Osteoblast (primary cell): ENCODE data around the gene MEF2B. TPM values are rescaled to one million over a fixed set of nuclear protein-coding genes. Genes with fewer than 3 reads are reported as not detected.
A peak's percentile ranks its signal among the peaks of the same experiment; 100 is the strongest.
"Not testable (repeated sequence)": the region's sequence is repeated elsewhere in the genome, so short reads cannot be mapped to it uniquely, and the experiment has no call there.

ENCODE experiments used
- DNase-seq: peaks from one replicate; pipeline ENCODE4 v3.0.0; 2011; ENCODE audit warnings: low spot score, mixed read lengths; ENCODE audit not compliant: insufficient read length; ENCODE audit errors: missing footprints
- H2AFZ ChIP-seq: 2 replicates; pipeline ENCODE4 v1.6.0; 2011; ENCODE audit warnings: mild to moderate bottlenecking, low read length
- H3K27ac ChIP-seq: 2 replicates; pipeline ENCODE4 v1.5.1; 2011; ENCODE audit warnings: mild to moderate bottlenecking, low read depth, low read length, moderate library complexity
- H3K27me3 ChIP-seq: 2 replicates; pipeline ENCODE4 v1.6.0; 2012; ENCODE audit warnings: mild to moderate bottlenecking, control low read depth, inconsistent platforms, low read length, moderate library complexity; ENCODE audit not compliant: insufficient read depth
- H3K36me3 ChIP-seq: 2 replicates; pipeline ENCODE4 v1.5.1; 2011; ENCODE audit warnings: mild to moderate bottlenecking, low read length, control low read depth, moderate library complexity; ENCODE audit not compliant: insufficient read depth
- H3K4me1 ChIP-seq: 2 replicates; pipeline ENCODE4 v1.5.1; 2011; ENCODE audit warnings: mild to moderate bottlenecking, low read length, control low read depth, moderate library complexity; ENCODE audit not compliant: insufficient read depth
- H3K4me2 ChIP-seq: 2 replicates; pipeline ENCODE4 v1.6.0; 2011; ENCODE audit warnings: mild to moderate bottlenecking, low read length; ENCODE audit not compliant: insufficient read depth
- H3K4me3 ChIP-seq: fragments of 200-600 bp; sonication (generic); 3 replicates; pipeline ENCODE4 v1.5.1; 2012; ENCODE audit warnings: mild to moderate bottlenecking, low read length, inconsistent platforms; ENCODE audit not compliant: insufficient read depth
- H3K79me2 ChIP-seq: 2 replicates; pipeline ENCODE4 v1.6.0; 2012; ENCODE audit warnings: mild to moderate bottlenecking, low read length, control low read depth, inconsistent platforms; ENCODE audit not compliant: insufficient read depth
- H3K9me3 ChIP-seq: 2 replicates; pipeline ENCODE4 v1.5.1; 2011; ENCODE audit warnings: low read depth, low read length, control low read depth
- H4K20me1 ChIP-seq: 2 replicates; pipeline ENCODE4 v1.6.0; 2012; ENCODE audit warnings: mild to moderate bottlenecking, low read length, control low read depth; ENCODE audit not compliant: insufficient read depth
- total RNA-seq: library from RNA; depleted of rRNA; stranded (reverse); fragments of >200 nt; gene quantifications from 2 replicates; pipeline ENCODE4 v1.2.3, GENCODE V29; 2012
- TF ChIP-seq, protein P1 (sequence below): IDR thresholded peaks from 2 replicates; pipeline ENCODE4 v1.5.1; 2011; ENCODE audit warnings: mild to moderate bottlenecking, low read depth, low read length, moderate library complexity; ENCODE audit errors: extremely low read depth

Gene MEF2B
- total RNA-seq, 1 donor = 0.36 TPM

DNA sequence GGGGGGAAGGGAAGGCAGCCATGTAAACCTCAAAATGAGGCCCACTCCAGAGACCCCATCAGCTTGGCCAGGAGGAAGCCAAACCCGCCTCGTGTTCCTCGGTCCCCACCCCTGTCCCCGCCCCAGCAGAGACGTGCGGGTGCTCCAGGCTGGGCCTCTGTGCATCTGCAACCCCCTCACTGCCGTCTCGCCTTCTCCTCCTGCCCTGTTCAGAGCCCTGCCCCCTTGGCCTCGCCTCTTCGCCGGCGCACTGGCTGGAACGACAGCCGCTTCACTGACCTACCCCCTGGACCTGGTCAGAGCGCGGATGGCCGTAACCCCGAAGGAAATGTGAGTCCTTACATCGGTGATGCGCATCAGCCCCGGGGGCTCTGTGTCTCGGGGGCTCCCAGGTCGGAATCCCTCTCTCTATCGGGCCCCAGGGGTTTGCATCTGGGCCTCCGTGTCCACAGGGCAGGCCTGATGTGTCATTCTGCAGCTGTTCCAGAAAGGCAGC lies 64.0 kb downstream of the MEF2B start:
- H3K36me3 ChIP-seq = no peaks in the 10 kb centered on the region
- no peaks in the 10 kb centered on the region for H4K20me1 ChIP-seq
- H3K4me1 ChIP-seq = peaks cover 3% of the 10 kb centered on the region
- TF ChIP-seq, protein P1, sequence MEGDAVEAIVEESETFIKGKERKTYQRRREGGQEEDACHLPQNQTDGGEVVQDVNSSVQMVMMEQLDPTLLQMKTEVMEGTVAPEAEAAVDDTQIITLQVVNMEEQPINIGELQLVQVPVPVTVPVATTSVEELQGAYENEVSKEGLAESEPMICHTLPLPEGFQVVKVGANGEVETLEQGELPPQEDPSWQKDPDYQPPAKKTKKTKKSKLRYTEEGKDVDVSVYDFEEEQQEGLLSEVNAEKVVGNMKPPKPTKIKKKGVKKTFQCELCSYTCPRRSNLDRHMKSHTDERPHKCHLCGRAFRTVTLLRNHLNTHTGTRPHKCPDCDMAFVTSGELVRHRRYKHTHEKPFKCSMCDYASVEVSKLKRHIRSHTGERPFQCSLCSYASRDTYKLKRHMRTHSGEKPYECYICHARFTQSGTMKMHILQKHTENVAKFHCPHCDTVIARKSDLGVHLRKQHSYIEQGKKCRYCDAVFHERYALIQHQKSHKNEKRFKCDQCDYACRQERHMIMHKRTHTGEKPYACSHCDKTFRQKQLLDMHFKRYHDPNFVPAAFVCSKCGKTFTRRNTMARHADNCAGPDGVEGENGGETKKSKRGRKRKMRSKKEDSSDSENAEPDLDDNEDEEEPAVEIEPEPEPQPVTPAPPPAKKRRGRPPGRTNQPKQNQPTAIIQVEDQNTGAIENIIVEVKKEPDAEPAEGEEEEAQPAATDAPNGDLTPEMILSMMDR = no peak
- H3K27me3 ChIP-seq = no peaks in the 10 kb centered on the region
- no peaks in the 10 kb centered on the region for H3K9me3 ChIP-seq
- H2AFZ ChIP-seq = no peak overlapping the region
- no peak overlapping the region for H3K27ac ChIP-seq
- H3K79me2 ChIP-seq = no peaks in the 10 kb centered on the region
- H3K4me3 ChIP-seq = no peak overlapping the region
- peak; percentile 69 for DNase-seq
- H3K4me2 ChIP-seq = peak overlapping the region; percentile 39

DNA sequence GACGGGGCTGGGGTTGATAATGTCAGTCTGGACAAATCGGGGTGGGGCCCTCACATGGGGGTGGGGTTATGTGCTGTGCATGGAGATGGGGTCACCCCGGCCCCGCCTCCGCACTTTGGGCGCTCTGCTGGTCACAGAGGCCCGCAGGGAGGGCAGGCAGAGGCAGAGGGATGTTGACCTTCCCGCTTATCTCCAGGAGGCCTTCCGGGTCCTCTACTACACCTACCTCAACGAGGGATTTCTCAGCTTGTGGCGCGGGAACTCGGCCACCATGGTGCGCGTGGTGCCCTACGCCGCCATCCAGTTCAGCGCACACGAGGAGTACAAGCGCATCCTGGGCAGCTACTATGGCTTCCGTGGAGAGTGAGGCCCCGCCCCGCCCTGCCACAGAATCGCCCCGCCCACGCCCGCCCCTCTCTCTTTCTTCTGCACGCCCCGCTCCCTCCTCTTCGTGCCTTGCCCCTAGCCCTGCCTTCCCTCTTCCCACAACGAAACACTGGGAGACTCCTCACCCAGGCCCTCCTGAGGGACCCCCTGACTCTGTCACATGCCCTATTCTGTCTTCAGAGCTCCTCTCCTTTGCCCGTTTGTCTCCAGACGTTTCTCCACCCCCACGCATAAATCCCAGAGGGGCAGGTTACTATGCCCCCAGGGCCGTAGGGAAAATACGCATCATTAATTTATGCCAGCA lies 64.6 kb downstream of the MEF2B start:
- peak overlapping the region; percentile 30 for H3K4me3 ChIP-seq
- H3K4me2 ChIP-seq = peak overlapping the region; percentile 39
- peak; percentile 84 for DNase-seq
- no peak overlapping the region for H3K27ac ChIP-seq
- H3K27me3 ChIP-seq = no peaks in the 10 kb centered on the region
- TF ChIP-seq, protein P1 = no peak
- H3K9me3 ChIP-seq = no peaks in the 10 kb centered on the region
- H3K79me2 ChIP-seq = no peaks in the 10 kb centered on the region
- no peaks in the 10 kb centered on the region for H4K20me1 ChIP-seq
- H3K4me1 ChIP-seq = peaks cover 3% of the 10 kb centered on the region
- no peak overlapping the region for H2AFZ ChIP-seq
- no peaks in the 10 kb centered on the region for H3K36me3 ChIP-seq

DNA sequence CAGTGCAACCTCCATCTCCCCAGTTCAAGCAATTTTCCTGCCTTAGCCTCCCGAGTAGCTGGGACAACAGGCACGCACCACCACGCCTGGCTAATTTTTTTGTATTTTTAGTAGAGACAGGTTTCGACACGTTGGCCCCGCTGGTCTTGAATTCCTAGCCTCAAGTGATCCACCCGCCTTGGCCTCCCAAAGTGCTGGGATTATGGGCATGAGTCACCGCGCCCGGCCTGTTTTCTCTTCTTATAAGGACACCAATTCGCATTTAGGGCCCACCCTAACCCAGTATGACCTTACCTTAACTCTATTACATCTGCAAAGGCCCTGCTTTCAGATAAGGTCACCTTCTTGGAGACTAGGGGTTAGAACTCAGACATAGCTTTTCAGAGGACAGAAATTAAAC lies 66.9 kb downstream of the MEF2B start:
- Histone ChIP-seq H3K4me3 (no peak overlapping the region), H3K36me3 (no peaks in the 10 kb centered on the region), H3K9me3 (no peaks in the 10 kb centered on the region), H3K27me3 (no peaks in the 10 kb centered on the region), H2AFZ (no peak overlapping the region), H3K4me2 (no peak overlapping the region), H3K27ac (no peak overlapping the region), H3K79me2 (no peaks in the 10 kb centered on the region), H3K4me1 (no peaks in the 10 kb centered on the region), H4K20me1 (no peaks in the 10 kb centered on the region)
- TF ChIP-seq, protein P1 = no peak
- DNase-seq = no peak

DNA sequence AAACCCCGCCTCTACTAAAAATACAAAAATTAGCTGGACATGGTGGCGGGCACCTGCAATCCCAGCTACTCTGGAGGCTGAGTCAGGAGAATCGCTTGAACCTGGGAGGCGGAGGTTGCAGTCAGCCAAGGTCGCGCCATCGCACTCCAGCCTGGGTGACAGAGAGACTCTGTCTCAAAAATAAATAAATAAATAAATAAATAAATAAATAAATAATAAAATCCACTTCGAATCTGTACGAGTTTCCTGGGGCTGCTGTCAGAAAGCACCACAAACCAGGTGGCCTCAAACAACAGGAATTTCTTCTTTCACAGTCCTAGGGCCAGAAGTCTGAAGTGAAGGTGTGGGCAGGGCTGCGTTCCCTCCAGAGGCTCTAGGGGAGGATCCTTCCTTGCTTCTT lies 67.5 kb downstream of the MEF2B start:
- not testable (repeated sequence) for H3K4me1 ChIP-seq

More for the DNA sequence above, 67.5 kb downstream of the MEF2B start:
- H4K20me1 ChIP-seq, H3K9me3 ChIP-seq, H3K27me3 ChIP-seq, H3K4me2 ChIP-seq, H3K4me3 ChIP-seq, H2AFZ ChIP-seq, H3K27ac ChIP-seq, H3K79me2 ChIP-seq, H3K36me3 ChIP-seq: not testable (repeated sequence)
- peak; percentile 18 for DNase-seq
